ENCODE measurements around the gene P2RX7.

P2RX7 gene

DNA sequence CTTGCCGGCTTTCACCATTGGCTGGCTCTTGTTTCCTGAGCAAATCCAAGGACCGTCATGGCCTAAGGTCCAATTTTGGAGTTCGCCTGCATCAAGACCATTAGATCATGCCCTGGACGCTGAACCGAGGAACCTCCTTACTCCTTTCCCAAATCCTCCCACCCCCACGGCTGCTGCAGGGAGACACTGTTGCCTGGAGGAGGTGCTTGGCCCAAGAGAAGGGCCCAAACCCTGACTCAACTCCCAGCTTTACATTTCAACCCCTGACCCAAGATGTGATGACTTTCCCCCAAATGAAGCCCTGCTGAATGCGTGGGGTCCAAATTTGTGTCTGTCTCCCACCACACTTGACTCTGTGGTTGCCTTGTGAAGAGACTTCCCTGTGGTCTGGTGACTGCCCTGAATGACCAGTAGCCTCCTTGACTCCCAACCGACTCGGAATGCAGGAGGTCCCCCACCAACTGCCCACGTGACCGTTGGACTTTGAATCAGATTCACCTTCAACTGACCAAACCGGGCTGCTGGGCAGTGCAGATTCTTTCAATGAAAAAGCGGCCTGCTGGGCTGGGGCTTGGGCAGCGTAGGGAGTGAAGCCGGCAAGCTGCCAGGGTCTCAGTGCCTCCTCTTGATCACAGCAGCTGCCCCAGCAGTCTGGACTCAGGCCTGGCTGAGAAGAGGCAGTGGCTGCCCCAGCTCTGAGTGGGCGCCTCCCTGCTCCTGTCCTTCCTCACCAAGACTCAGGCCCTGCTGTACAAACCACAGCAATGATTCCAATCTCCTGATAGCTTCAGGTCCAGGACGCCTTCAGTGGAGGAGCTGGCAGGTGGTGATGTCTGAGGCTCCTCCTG lies 46.9 kb upstream of the P2RX7 start:
- Histone ChIP-seq H3K4me2 (ENCODE audit: low read depth, low read length) (no peak overlapping the region), H3K27ac (ENCODE audit: low read length) (no peak overlapping the region), H3K27me3 (replicated peaks; ENCODE audit: insufficient read depth, low read length) (no peaks in the 10 kb centered on the region), H3K4me1 (ENCODE audit: low read length) (no peaks in the 10 kb centered on the region), H3K36me3 (replicated peaks; ENCODE audit: insufficient read depth, low read length) (no peaks in the 10 kb centered on the region), H3F3A (ENCODE audit: insufficient read depth, low read length) (no peaks in the 10 kb centered on the region), H3K9ac (ENCODE audit: low read length) (no peak overlapping the region), H3K9me3 (replicated peaks; ENCODE audit: insufficient read depth, low read length) (no peaks in the 10 kb centered on the region), H3K9me2 (replicated peaks; ENCODE audit: insufficient read depth, low read length) (no peaks in the 10 kb centered on the region), H4K20me1 (ENCODE audit: insufficient read depth, low read length) (no peaks in the 10 kb centered on the region), H2AFZ (ENCODE audit: low read length) (no peak overlapping the region), H3K79me2 (ENCODE audit: low read length) (no peaks in the 10 kb centered on the region), H3K4me3 (ENCODE audit: low read length) (no peak overlapping the region)
- TF ChIP-seq EZH2phosphoT487 (IDR thresholded peaks at IDR 0.05; ENCODE audit: low read length) (no peak), EZH2 (optimal IDR thresholded peaks at IDR 0.05; ENCODE audit: low read depth, low read length) (no peak)
- TF ChIP-seq, protein P1, sequence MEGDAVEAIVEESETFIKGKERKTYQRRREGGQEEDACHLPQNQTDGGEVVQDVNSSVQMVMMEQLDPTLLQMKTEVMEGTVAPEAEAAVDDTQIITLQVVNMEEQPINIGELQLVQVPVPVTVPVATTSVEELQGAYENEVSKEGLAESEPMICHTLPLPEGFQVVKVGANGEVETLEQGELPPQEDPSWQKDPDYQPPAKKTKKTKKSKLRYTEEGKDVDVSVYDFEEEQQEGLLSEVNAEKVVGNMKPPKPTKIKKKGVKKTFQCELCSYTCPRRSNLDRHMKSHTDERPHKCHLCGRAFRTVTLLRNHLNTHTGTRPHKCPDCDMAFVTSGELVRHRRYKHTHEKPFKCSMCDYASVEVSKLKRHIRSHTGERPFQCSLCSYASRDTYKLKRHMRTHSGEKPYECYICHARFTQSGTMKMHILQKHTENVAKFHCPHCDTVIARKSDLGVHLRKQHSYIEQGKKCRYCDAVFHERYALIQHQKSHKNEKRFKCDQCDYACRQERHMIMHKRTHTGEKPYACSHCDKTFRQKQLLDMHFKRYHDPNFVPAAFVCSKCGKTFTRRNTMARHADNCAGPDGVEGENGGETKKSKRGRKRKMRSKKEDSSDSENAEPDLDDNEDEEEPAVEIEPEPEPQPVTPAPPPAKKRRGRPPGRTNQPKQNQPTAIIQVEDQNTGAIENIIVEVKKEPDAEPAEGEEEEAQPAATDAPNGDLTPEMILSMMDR (IDR thresholded peaks at IDR 0.05; ENCODE audit: low read length), result no peak
- no peak for DNase-seq

GRCh38 chr12:121086781-121087295 lies 45.8 kb upstream of the P2RX7 start:
- TF ChIP-seq EZH2 (optimal IDR thresholded peaks at IDR 0.05; ENCODE audit: low read depth, low read length), result no peak
- TF ChIP-seq EZH2phosphoT487 (IDR thresholded peaks at IDR 0.05; ENCODE audit: low read length), result no peak
- TF ChIP-seq, protein P1 (IDR thresholded peaks at IDR 0.05; ENCODE audit: low read length), result no peak

GRCh38 chr12:121087467-121088194 lies 45.0 kb upstream of the P2RX7 start:
- Histone ChIP-seq H3K4me1 (ENCODE audit: low read length) (no peaks in the 10 kb centered on the region), H3K4me2 (ENCODE audit: low read depth, low read length) (no peak overlapping the region), H4K20me1 (ENCODE audit: insufficient read depth, low read length) (no peaks in the 10 kb centered on the region), H3K36me3 (replicated peaks; ENCODE audit: insufficient read depth, low read length) (no peaks in the 10 kb centered on the region), H3K4me3 (ENCODE audit: low read length) (no peak overlapping the region), H3K9ac (ENCODE audit: low read length) (no peak overlapping the region), H3K9me3 (replicated peaks; ENCODE audit: insufficient read depth, low read length) (no peaks in the 10 kb centered on the region), H3F3A (ENCODE audit: insufficient read depth, low read length) (no peaks in the 10 kb centered on the region), H3K79me2 (ENCODE audit: low read length) (no peaks in the 10 kb centered on the region), H3K9me2 (replicated peaks; ENCODE audit: insufficient read depth, low read length) (no peaks in the 10 kb centered on the region), H2AFZ (ENCODE audit: low read length) (no peak overlapping the region), H3K27me3 (replicated peaks; ENCODE audit: insufficient read depth, low read length) (no peaks in the 10 kb centered on the region), H3K27ac (ENCODE audit: low read length) (no peak overlapping the region)
- no peak for DNase-seq
- TF ChIP-seq, protein P1 (IDR thresholded peaks at IDR 0.05; ENCODE audit: low read length), result no peak
- TF ChIP-seq EZH2 (optimal IDR thresholded peaks at IDR 0.05; ENCODE audit: low read depth, low read length) (no peak), EZH2phosphoT487 (IDR thresholded peaks at IDR 0.05; ENCODE audit: low read length) (no peak)

More at GRCh38 chr12:121086781-121087295, 45.8 kb upstream of the P2RX7 start:
- Histone ChIP-seq H3K27ac (ENCODE audit: low read length) (no peak overlapping the region), H3K79me2 (ENCODE audit: low read length) (no peaks in the 10 kb centered on the region), H3K4me2 (ENCODE audit: low read depth, low read length) (no peak overlapping the region), H3K4me3 (ENCODE audit: low read length) (no peak overlapping the region), H4K20me1 (ENCODE audit: insufficient read depth, low read length) (no peaks in the 10 kb centered on the region), H3K9me3 (replicated peaks; ENCODE audit: insufficient read depth, low read length) (no peaks in the 10 kb centered on the region), H2AFZ (ENCODE audit: low read length) (no peak overlapping the region), H3K4me1 (ENCODE audit: low read length) (no peaks in the 10 kb centered on the region), H3K36me3 (replicated peaks; ENCODE audit: insufficient read depth, low read length) (no peaks in the 10 kb centered on the region), H3K9me2 (replicated peaks; ENCODE audit: insufficient read depth, low read length) (no peaks in the 10 kb centered on the region), H3K27me3 (replicated peaks; ENCODE audit: insufficient read depth, low read length) (no peaks in the 10 kb centered on the region), H3F3A (ENCODE audit: insufficient read depth, low read length) (no peaks in the 10 kb centered on the region), H3K9ac (ENCODE audit: low read length) (no peak overlapping the region)
- no peak for DNase-seq
